ENCODE measurements around the gene BEND5. TPM values are rescaled to one million over a fixed set of nuclear protein-coding genes. Genes with fewer than 3 reads are reported as not detected.

The BEND5 gene
- total RNA-seq, 4 donors from 2014 or later, result 1.1 to 3.5 (median 1.4) TPM

DNA sequence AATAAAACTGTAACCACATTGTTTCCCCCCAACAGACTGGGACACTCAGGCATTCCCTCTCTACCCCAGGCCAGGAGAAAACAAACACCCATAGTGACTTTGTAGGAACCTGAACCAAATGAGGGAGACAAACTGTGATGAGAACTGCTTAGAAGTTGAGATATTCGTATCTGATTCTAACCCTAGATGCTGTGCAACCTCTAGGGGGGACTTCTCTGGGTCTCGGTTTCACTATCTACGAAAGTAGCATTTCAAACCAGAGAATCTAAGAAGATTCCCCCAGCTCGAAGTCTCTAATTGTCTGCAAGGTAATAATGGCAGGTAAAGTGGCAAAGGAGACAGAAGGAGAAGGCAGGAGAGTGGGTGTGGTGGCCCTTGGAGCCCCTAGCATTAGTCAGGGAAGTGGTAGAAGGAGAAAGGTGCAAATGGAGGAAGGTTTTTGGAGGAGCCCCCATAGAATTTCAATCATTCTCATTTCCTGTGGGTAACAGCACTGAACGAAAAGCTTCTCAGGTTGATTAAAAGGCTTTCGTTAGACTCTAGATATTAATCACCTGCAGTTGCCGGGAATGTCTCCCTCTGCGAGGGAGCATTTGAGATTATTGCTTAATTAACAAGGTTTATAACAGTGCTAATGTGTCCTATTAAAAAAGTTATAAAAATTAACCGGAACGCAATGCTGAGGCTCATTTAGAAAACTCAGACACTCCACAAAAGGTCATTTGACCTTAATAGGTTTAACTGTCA lies 46.4 kb downstream of the BEND5 start:
- peaks cover 0 to 7% of the 10 kb centered on the region in 2 donors for H3K36me3 ChIP-seq
- intact Hi-C loops (cut with DNase I; ENCODE audit: low total_unique reads), result no loop called here
- H3K9me3 ChIP-seq, result no peaks in the 10 kb centered on the region
- DNase-seq, result no peak
- no peaks in the 10 kb centered on the region for H3K27me3 ChIP-seq
- H3K4me1 ChIP-seq, result peaks cover 3 to 7% of the 10 kb centered on the region in 2 donors
- no peak overlapping the region for H3K27ac ChIP-seq
- in situ Hi-C loops (cut with MboI; ENCODE audit: low sequenced_read_pairs in 4 of 4), result no loop called here
- TF ChIP-seq, protein P1, sequence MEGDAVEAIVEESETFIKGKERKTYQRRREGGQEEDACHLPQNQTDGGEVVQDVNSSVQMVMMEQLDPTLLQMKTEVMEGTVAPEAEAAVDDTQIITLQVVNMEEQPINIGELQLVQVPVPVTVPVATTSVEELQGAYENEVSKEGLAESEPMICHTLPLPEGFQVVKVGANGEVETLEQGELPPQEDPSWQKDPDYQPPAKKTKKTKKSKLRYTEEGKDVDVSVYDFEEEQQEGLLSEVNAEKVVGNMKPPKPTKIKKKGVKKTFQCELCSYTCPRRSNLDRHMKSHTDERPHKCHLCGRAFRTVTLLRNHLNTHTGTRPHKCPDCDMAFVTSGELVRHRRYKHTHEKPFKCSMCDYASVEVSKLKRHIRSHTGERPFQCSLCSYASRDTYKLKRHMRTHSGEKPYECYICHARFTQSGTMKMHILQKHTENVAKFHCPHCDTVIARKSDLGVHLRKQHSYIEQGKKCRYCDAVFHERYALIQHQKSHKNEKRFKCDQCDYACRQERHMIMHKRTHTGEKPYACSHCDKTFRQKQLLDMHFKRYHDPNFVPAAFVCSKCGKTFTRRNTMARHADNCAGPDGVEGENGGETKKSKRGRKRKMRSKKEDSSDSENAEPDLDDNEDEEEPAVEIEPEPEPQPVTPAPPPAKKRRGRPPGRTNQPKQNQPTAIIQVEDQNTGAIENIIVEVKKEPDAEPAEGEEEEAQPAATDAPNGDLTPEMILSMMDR (IDR thresholded peaks at IDR 0.05 in 4 of 5, conservative IDR thresholded peaks at IDR 0.05 in 1 of 5), result no peak
- no peak for TF ChIP-seq POLR2A (IDR thresholded peaks at IDR 0.05)
- no peak for ATAC-seq
- H3K4me3 ChIP-seq, result no peak overlapping the region

DNA sequence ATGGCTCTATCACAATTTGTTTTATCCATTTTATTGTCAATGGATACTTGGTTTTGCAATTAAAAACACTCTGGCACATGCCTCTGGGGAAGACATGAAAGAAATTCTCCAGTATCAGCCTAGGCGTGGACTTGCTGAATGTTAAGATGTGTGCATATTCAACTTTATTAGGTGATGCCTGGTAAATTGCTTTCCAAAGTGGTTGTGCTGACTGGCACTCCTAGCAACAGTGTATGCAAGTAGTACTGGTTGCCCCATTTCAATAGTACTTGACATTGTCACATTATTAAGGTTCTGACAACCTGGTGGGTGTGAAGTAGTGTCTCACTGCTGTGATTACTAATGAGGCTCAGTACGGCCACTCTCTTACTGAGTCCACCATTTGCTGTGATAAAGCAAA lies 48.1 kb downstream of the BEND5 start:
- Histone ChIP-seq H3K27me3 (no peaks in the 10 kb centered on the region), H3K4me3 (no peak overlapping the region), H3K36me3 (peaks cover 0 to 3% of the 10 kb centered on the region in 2 donors), H3K27ac (no peak overlapping the region), H3K4me1 (peaks cover 9 to 16% of the 10 kb centered on the region in 2 donors), H3K9me3 (no peaks in the 10 kb centered on the region)
- DNase-seq (no peak), ATAC-seq (no peak)
- intact Hi-C loops (cut with DNase I; ENCODE audit: low total_unique reads), result no loop called here
- in situ Hi-C loops (cut with MboI; ENCODE audit: low sequenced_read_pairs in 4 of 4), result no loop called here
- TF ChIP-seq POLR2A (IDR thresholded peaks at IDR 0.05), result no peak
- TF ChIP-seq, protein P1 (IDR thresholded peaks at IDR 0.05 in 4 of 5, conservative IDR thresholded peaks at IDR 0.05 in 1 of 5), result no peak

DNA sequence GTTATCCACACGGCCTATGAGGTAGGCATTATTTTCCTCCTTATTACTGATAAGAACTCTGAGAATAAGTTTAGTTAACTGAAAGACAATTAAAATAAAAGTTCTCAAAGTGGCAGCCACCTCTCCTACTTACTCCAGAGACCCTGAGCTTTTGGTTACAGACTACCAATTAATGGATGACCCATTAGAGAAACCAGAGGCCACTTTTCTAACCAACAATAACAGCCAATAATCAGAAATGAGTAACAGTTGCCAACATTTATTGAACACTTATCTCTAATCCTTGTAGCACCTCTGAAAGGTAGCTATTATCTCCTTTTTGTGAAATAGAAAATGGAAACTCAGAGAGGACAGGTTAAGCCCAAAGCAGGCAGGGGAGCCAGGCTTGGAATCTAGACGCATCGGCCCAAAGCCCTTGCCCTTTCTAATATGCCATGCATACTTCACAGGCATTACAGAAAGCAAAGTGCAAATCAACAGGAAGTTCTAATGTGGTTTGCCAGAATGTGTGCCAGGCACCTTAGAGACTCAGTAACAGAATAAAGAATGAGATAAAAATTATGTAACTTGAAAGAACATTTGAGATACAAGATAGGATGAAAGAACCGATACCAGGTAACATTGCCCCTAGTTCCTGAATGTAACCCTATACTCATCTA lies 50.0 kb downstream of the BEND5 start:
- intact Hi-C loops (cut with DNase I; ENCODE audit: low total_unique reads), result no loop called here
- DNase-seq (no peak), ATAC-seq (no peak)
- Histone ChIP-seq H3K4me3 (no peak overlapping the region), H3K27ac (no peak overlapping the region), H3K36me3 (no peaks in the 10 kb centered on the region), H3K9me3 (no peaks in the 10 kb centered on the region), H3K4me1 (peaks cover 9 to 16% of the 10 kb centered on the region in 2 donors), H3K27me3 (no peaks in the 10 kb centered on the region)
- in situ Hi-C loops (cut with MboI; ENCODE audit: low sequenced_read_pairs in 4 of 4), result no loop called here
- TF ChIP-seq POLR2A (IDR thresholded peaks at IDR 0.05), result no peak
- TF ChIP-seq, protein P1 (IDR thresholded peaks at IDR 0.05 in 4 of 5, conservative IDR thresholded peaks at IDR 0.05 in 1 of 5), result no peak

DNA sequence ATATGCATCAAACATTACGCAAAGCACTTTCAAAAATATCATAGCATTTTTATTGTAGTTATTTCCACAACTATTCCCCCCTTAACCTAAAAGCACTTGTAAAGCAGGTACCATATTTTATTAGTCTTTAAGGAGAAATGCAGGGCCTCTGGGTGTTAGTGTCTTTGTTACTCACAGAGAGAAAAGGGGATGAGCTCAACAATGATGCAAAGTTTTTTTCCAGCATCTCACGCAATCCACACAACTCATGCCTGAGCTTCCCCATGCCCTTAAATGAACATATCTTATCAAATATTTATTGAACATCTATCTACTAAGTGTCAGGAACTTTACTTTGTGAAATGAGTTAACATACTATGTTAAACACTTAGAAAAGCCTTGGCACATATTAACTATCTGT lies 50.6 kb downstream of the BEND5 start:
- Histone ChIP-seq H3K27ac (no peak overlapping the region), H3K4me1 (peaks cover 9 to 13% of the 10 kb centered on the region in 2 donors), H3K36me3 (no peaks in the 10 kb centered on the region), H3K4me3 (no peak overlapping the region), H3K9me3 (no peaks in the 10 kb centered on the region), H3K27me3 (no peaks in the 10 kb centered on the region)
- intact Hi-C loops (cut with DNase I; ENCODE audit: low total_unique reads) (no loop called here), in situ Hi-C loops (cut with MboI; ENCODE audit: low sequenced_read_pairs in 4 of 4) (no loop called here)
- DNase-seq (no peak), ATAC-seq (no peak)
- no peak for TF ChIP-seq POLR2A (IDR thresholded peaks at IDR 0.05)
- TF ChIP-seq, protein P1 (IDR thresholded peaks at IDR 0.05 in 4 of 5, conservative IDR thresholded peaks at IDR 0.05 in 1 of 5), result no peak

Data from gastrocnemius medialis (tissue), 4 donors.